ENCODE data around the gene MSANTD7. TPM values are rescaled to one million over a fixed set of nuclear protein-coding genes. Genes with fewer than 3 reads are reported as not detected.
"Not testable (repeated sequence)": the region's sequence is repeated elsewhere in the genome, so short reads cannot be mapped to it uniquely, and the experiment has no call there.

MSANTD7 gene
- total and polyA plus RNA-seq, 12 donors = 2.6 to 14.8 (median 7.5) TPM

GRCh38 chr10:14812271-14812670 is 25.8 kb upstream of the MSANTD7 start:
- TF ChIP-seq POLR2A (IDR thresholded peaks at IDR 0.05) = no peak
- TF ChIP-seq, protein P1, sequence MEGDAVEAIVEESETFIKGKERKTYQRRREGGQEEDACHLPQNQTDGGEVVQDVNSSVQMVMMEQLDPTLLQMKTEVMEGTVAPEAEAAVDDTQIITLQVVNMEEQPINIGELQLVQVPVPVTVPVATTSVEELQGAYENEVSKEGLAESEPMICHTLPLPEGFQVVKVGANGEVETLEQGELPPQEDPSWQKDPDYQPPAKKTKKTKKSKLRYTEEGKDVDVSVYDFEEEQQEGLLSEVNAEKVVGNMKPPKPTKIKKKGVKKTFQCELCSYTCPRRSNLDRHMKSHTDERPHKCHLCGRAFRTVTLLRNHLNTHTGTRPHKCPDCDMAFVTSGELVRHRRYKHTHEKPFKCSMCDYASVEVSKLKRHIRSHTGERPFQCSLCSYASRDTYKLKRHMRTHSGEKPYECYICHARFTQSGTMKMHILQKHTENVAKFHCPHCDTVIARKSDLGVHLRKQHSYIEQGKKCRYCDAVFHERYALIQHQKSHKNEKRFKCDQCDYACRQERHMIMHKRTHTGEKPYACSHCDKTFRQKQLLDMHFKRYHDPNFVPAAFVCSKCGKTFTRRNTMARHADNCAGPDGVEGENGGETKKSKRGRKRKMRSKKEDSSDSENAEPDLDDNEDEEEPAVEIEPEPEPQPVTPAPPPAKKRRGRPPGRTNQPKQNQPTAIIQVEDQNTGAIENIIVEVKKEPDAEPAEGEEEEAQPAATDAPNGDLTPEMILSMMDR (IDR thresholded peaks at IDR 0.05) = no peak
- intact Hi-C loops (cut with DNase I) = no loop called here
- H3K27me3 ChIP-seq = no peaks in the 10 kb centered on the region
- no peak for DNase-seq
- H3K4me3 ChIP-seq = no peak overlapping the region
- peaks cover 4 to 6% of the 10 kb centered on the region in 2 donors for H3K4me1 ChIP-seq (replicated peaks in 1 of 2)
- no peaks in the 10 kb centered on the region for H3K36me3 ChIP-seq (replicated peaks in 1 of 2)
- WGBS, 4 donors = 90 to 96% (median 93%) methylated on average over 3 of the region's 3 CpGs
- H3K9me3 ChIP-seq (replicated peaks in 1 of 3) = no peaks in the 10 kb centered on the region
- no peak overlapping the region for H3K27ac ChIP-seq

GRCh38 chr10:14815681-14816080 is 22.4 kb upstream of the MSANTD7 start:
- no peaks in the 10 kb centered on the region for H3K27me3 ChIP-seq
- intact Hi-C loops (cut with DNase I) = no loop called here
- TF ChIP-seq, protein P1 (IDR thresholded peaks at IDR 0.05) = no peak
- no peak for TF ChIP-seq POLR2A (IDR thresholded peaks at IDR 0.05)

DNA sequence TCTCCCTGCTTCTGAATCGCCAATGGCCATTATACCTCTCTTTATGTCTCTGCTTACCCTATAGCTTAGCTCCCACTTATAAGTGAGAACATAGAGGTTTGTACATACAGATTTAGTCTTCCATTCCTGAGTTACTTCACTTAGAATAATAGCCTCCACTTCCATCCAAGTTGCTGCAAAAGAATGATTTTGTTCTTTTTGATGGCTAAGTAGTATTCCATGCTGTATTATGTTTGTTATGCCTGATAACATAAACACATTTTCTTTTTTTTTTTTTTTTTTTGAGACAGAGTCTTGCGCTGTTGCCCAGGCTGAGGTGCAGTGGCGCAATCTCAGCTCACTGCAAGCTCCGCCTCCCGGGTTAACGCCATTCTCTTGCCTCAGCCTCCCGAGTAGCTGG is 21.4 kb upstream of the MSANTD7 start:
- intact Hi-C loops (cut with DNase I); H3K27ac ChIP-seq; DNase-seq; H3K27me3 ChIP-seq; H3K36me3 ChIP-seq (replicated peaks in 1 of 2); H3K4me3 ChIP-seq; H3K4me1 ChIP-seq (replicated peaks in 1 of 2); H3K9me3 ChIP-seq (replicated peaks in 1 of 3): not testable (repeated sequence)
- 95 to 100% (median 97%) methylated on average over 7 of the region's 7 CpGs for WGBS, 4 donors

More at GRCh38 chr10:14815681-14816080, 22.4 kb upstream of the MSANTD7 start:
- no peak overlapping the region for H3K4me3 ChIP-seq
- peak; percentile 26 to 59 (median 42) for DNase-seq
- H3K36me3 ChIP-seq (replicated peaks in 1 of 2) = no peaks in the 10 kb centered on the region
- WGBS, 4 donors = 32 to 49% (median 42%) methylated on average over 6 of the region's 6 CpGs
- peak overlapping the region in 1 of 5 donors; percentile 38 for H3K27ac ChIP-seq
- H3K9me3 ChIP-seq (replicated peaks in 1 of 3) = no peaks in the 10 kb centered on the region
- H3K4me1 ChIP-seq (replicated peaks in 1 of 2) = peaks cover 4 to 6% of the 10 kb centered on the region in 2 donors

GRCh38 chr10:14820010-14820774 is 17.9 kb upstream of the MSANTD7 start:
- no peaks in the 10 kb centered on the region for H3K9me3 ChIP-seq (replicated peaks in 1 of 3)
- H3K36me3 ChIP-seq (replicated peaks in 1 of 2) = no peaks in the 10 kb centered on the region
- no peak overlapping the region for H3K4me3 ChIP-seq
- H3K27me3 ChIP-seq = no peaks in the 10 kb centered on the region
- TF ChIP-seq, protein P1 (IDR thresholded peaks at IDR 0.05) = no peak
- no peak for TF ChIP-seq POLR2A (IDR thresholded peaks at IDR 0.05)
- peak in 3 of 7 donors; percentile 11 to 39 (median 27) for DNase-seq
- H3K4me1 ChIP-seq (replicated peaks in 1 of 2) = peaks cover 4 to 12% of the 10 kb centered on the region in 2 donors
- intact Hi-C loops (cut with DNase I) = loop anchor here in 1 of 2 donors (5.0 to 10.0 kb wide), 2 partner anchors 168 to 215 kb away; no protein-coding TSS in a partner anchor
- WGBS, 4 donors = 90 to 94% (median 92%) methylated on average over 10 of the region's 10 CpGs
- no peak overlapping the region for H3K27ac ChIP-seq

Measured in adrenal gland (tissue), 12 donors.